GM10248 (cell line): Measurements from ENCODE around the gene TOM1L2.
"Not testable (repeated sequence)": the region's sequence is repeated elsewhere in the genome, so short reads cannot be mapped to it uniquely, and the experiment has no call there.

ENCODE experiments used
- CTCF ChIA-PET: fragments of 300-600 bp; sonication (Branson Sonifier 250); formaldehyde crosslinking; extraction: SDS; loops from one replicate; lab custom pipeline; 2021; ENCODE audit warnings: antibody characterized with exemption; lab: Yijun Ruan, JAX
- POLR2A ChIA-PET: fragments of 350-650 bp; sonication (Branson Sonifier 250); formaldehyde crosslinking; extraction: SDS; loops from one replicate; lab custom pipeline; 2020; ENCODE audit warnings: antibody characterized with exemption; lab: Yijun Ruan, JAX
- DNase-seq: peaks from one replicate; pipeline ENCODE4 v3.0.0; 2012; ENCODE audit errors: extremely low spot score
- CTCF ChIP-seq: IDR thresholded peaks from 2 replicates; pipeline ENCODE4 v1.5.1; 2012; ENCODE audit warnings: mild to moderate bottlenecking, low read depth; ENCODE audit errors: extremely low read depth, missing control alignments, control extremely low read depth

TOM1L2 gene

GRCh38 chr17:17940441-17940911 is 31.7 kb downstream of the TOM1L2 start:
- DNase-seq, result no peak
- ChIA-PET POLR2A (no interaction called here), CTCF (interaction anchor here (0.9 to 1.7 kb wide), 2 partner anchors 13 to 21 kb away, joined by 3 to 5 read pairs; no protein-coding TSS in a partner anchor)
- TF ChIP-seq CTCF, result no peak

GRCh38 chr17:17939941-17940340 is 32.3 kb downstream of the TOM1L2 start:
- CTCF ChIA-PET, result interaction anchor here (0.9 to 1.7 kb wide), 2 partner anchors 12 to 21 kb away, joined by 3 to 5 read pairs; no protein-coding TSS in a partner anchor
- POLR2A ChIA-PET, DNase-seq: not testable (repeated sequence)

DNA sequence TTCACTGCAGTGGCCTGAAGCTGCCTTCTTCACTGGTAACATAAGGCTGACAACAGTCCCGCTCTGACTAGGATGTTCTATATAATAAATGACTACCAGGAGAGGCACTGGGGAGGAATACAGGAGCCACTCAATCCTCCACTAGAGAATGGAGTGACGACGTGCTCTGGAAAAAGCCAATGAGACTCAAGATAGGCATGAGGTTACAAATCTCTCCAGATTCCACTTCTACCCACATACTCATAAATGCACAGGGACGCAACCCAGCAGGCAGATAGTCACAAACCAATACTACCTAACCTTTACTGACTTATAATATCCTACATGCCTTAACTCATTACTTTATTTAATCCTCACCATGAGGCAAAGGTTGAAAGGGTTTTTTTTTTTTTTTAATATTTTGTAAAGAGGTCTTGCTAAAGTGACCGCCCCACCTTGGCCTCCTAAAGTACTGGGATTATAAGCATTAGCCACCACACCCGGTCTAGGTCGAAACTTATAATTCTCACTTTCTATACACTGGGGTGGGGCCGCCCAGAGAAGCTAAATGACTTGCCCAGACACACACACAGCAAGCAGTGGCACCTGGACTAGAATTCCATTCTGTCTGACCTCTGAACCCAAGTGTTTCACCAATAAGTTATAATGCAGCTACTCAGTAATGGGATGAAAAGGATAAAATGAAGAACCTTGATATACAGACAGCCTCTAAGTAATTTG is 33.7 kb downstream of the TOM1L2 start:
- no peak for DNase-seq
- TF ChIP-seq CTCF, result no peak
- CTCF ChIA-PET, result interaction anchor here (0.9 kb wide), 1 partner anchor 19 kb away, joined by 3 read pairs; no protein-coding TSS in a partner anchor
- POLR2A ChIA-PET, result no interaction called here

DNA sequence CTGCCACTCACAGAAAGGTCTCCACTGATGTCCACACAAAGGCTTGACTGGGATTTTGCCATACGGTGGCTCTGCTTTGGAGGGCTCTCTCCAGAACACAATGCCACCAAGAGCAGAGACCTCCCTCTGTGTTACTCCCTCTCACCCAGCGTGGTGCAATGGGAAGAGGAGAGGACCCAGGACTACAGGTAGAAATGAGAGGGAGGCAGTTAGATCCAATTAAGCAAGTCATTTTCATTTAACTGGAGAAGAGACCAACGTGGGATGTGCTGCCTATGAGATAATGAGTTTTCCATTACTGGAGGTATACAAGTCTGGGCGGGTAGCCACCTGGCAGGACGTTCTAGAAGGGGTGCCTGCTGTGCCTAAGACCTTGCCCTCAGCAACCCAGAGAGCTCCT is 34.2 kb downstream of the TOM1L2 start:
- POLR2A ChIA-PET, result no interaction called here
- CTCF ChIA-PET, result interaction anchor here (1.0 to 1.2 kb wide), 2 partner anchors 9 to 56 kb away, joined by 3 to 4 read pairs; no protein-coding TSS in a partner anchor
- no peak for DNase-seq
- no peak for TF ChIP-seq CTCF

DNA sequence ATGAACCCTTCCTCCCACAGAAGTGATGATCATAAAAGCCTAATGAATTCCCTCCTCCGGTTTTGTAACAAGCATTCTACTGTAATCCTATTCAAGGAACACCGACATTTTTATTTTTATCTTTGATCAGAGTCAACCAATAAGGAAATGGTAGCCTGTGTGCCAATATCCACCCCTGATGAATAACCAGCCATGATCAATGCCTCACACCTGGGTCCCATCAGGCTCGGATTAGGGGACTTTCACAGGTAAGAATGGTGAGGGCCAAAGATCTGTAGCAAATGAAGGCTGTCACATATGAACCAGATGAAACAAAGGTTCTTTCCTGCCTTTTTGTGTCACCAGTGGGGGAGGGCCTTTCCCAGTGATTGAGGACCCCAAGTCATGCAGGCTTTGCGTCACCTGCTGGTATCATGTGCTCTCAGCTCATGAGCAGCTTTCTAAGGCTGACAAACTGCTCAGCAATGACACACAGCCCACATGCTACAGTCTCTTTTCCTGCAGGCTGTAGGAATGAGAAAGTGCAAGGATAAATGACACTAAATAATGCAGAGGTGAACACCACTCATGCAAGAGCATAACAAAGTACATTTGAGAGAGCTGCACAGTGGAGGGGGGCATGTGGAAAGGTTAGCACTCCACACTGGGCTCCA is 34.9 kb downstream of the TOM1L2 start:
- no peak for TF ChIP-seq CTCF
- DNase-seq, result no peak
- ChIA-PET CTCF (interaction anchor here (1.0 to 1.2 kb wide), 2 partner anchors 10 to 57 kb away, joined by 3 to 4 read pairs; no protein-coding TSS in a partner anchor), POLR2A (no interaction called here)

DNA sequence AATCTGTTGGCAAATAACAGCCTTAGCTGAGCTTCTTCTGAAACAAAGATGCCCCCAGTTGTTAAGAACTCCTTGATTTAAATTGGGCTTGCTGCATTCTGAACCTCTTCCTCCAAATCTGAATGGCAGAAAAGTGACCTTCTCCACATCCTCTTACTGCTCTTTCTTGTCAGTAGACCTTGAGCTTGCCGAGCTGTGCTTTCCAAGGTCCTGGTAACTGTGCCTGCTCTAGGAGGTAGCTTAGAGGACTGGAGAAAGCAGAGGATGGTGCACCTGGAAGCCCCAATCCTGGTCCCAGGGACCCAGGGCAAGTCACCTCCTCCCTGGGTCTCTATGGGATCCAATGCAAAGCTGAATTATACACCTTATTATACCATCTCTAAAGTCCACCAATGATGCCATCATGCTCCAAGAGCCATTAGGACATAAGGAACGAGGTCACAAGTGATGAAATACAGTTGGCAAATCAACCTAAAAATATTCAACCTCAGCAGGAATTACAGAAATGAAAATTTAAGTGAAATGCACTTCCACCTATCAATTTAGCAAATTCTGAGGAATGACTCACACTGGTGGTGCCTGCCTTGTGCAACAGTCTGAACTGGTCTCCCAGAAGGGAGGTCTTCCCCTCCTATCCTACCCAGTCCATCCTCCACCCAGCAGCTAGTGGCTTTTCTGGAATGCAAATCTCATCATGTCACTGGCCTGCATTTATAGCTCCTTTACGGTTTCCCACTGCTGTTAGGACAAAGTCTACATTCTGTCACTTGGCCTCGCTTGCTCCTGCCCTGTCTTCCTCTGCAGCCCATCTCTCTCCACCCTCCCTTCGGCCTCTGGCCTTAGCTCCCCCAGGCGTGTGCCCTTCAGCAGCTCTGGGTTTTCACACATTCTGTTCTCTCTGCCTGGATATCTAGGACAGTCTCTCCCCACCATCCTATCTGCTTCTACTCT is 36.6 kb downstream of the TOM1L2 start:
- no peak for DNase-seq
- TF ChIP-seq CTCF, result no peak
- CTCF ChIA-PET, result interaction anchor here (0.7 to 2.2 kb wide), 7 partner anchors 9 to 98 kb away, joined by 3 to 16 read pairs (median 3); no protein-coding TSS in a partner anchor
- POLR2A ChIA-PET, result no interaction called here
